MM.1S (cell line): ENCODE results near the gene FREM1.

Source experiments
- DNase-seq: peaks from one replicate; pipeline ENCODE4 v3.0.0-alpha.2; 2015
- H2AFZ ChIP-seq: fragments of 300-600 bp; sonication (generic); 2 replicates; pipeline ENCODE4 v1.6.0; 2016; ENCODE audit warnings: antibody characterized with exemption, low read length
- H3F3A ChIP-seq: fragments of 300-600 bp; sonication (generic); 2 replicates; pipeline ENCODE4 v1.6.1; 2016; ENCODE audit warnings: mild to moderate bottlenecking, antibody characterized with exemption, low read length, moderate library complexity, mixed read lengths; ENCODE audit not compliant: insufficient read depth
- H3K27ac ChIP-seq: fragments of 300-600 bp; sonication (generic); 2 replicates; pipeline ENCODE4 v1.5.1; 2016; ENCODE audit warnings: mild to moderate bottlenecking, low read length
- H3K27me3 ChIP-seq: fragments of 300-600 bp; sonication (generic); replicated peaks from 2 replicates; pipeline ENCODE4 v1.6.0; 2016; ENCODE audit warnings: low read length; ENCODE audit not compliant: insufficient read depth
- H3K36me3 ChIP-seq: fragments of 300-600 bp; sonication (generic); replicated peaks from 2 replicates; pipeline ENCODE4 v1.6.1; 2016; ENCODE audit warnings: mild to moderate bottlenecking, low read length, mixed read lengths; ENCODE audit not compliant: insufficient read depth
- H3K4me1 ChIP-seq: fragments of 300-600 bp; sonication (generic); 2 replicates; pipeline ENCODE4 v1.6.1; 2016; ENCODE audit warnings: low read length, mixed read lengths
- H3K4me2 ChIP-seq: fragments of 300-600 bp; sonication (generic); 2 replicates; pipeline ENCODE4 v1.6.0; 2016; ENCODE audit warnings: low read depth, low read length
- H3K4me3 ChIP-seq: fragments of 300-600 bp; sonication (generic); 2 replicates; pipeline ENCODE4 v1.5.1; 2016; ENCODE audit warnings: low read length, mixed read lengths
- H3K79me2 ChIP-seq: fragments of 300-600 bp; sonication (generic); 2 replicates; pipeline ENCODE4 v1.6.1; 2016; ENCODE audit warnings: mixed run types, low read length, mixed read lengths
- H3K9ac ChIP-seq: fragments of 300-600 bp; sonication (generic); 2 replicates; pipeline ENCODE4 v1.6.1; 2016; ENCODE audit warnings: low read length, mixed read lengths
- H3K9me2 ChIP-seq: fragments of 300-600 bp; sonication (generic); replicated peaks from 2 replicates; pipeline ENCODE4 v1.6.1; 2016; ENCODE audit warnings: mild to moderate bottlenecking, low read length, mixed read lengths; ENCODE audit not compliant: insufficient read depth
- H3K9me3 ChIP-seq: fragments of 300-600 bp; sonication (generic); replicated peaks from 2 replicates; pipeline ENCODE4 v1.6.1; 2016; ENCODE audit warnings: mild to moderate bottlenecking, low read length, mixed read lengths; ENCODE audit not compliant: insufficient read depth
- H4K20me1 ChIP-seq: fragments of 300-600 bp; sonication (generic); 2 replicates; pipeline ENCODE4 v1.6.1; 2016; ENCODE audit warnings: mild to moderate bottlenecking, low read length, moderate library complexity, mixed read lengths; ENCODE audit not compliant: insufficient read depth
- EZH2 ChIP-seq: fragments of 300-600 bp; sonication (generic); optimal IDR thresholded peaks from 2 replicates; pipeline ENCODE3; 2017; ENCODE audit warnings: low read depth, mild to moderate bottlenecking, antibody characterized with exemption, low read length, mixed read lengths
- EZH2phosphoT487 ChIP-seq: fragments of 300-600 bp; sonication (generic); IDR thresholded peaks from 2 replicates; pipeline ENCODE4 v1.6.1; 2018; ENCODE audit warnings: antibody characterized with exemption, low read length
- TF ChIP-seq, protein P1 (sequence below): fragments of 300-600 bp; sonication (generic); IDR thresholded peaks from 2 replicates; pipeline ENCODE4 v1.5.1; 2016; ENCODE audit warnings: antibody characterized with exemption, low read length, mixed read lengths

Gene FREM1

GRCh38 chr9:14912859-14913258 lies 2.6 kb upstream of the FREM1 start:
- Histone ChIP-seq H2AFZ (no peak overlapping the region), H3K4me2 (no peak overlapping the region), H3K4me3 (no peak overlapping the region), H3K27ac (no peak overlapping the region), H3K9me2 (no peaks in the 10 kb centered on the region), H3K9ac (no peak overlapping the region), H3F3A (no peaks in the 10 kb centered on the region), H3K27me3 (no peaks in the 10 kb centered on the region), H3K9me3 (no peaks in the 10 kb centered on the region), H4K20me1 (no peaks in the 10 kb centered on the region), H3K4me1 (no peaks in the 10 kb centered on the region), H3K79me2 (no peaks in the 10 kb centered on the region), H3K36me3 (no peaks in the 10 kb centered on the region)
- TF ChIP-seq, protein P1, sequence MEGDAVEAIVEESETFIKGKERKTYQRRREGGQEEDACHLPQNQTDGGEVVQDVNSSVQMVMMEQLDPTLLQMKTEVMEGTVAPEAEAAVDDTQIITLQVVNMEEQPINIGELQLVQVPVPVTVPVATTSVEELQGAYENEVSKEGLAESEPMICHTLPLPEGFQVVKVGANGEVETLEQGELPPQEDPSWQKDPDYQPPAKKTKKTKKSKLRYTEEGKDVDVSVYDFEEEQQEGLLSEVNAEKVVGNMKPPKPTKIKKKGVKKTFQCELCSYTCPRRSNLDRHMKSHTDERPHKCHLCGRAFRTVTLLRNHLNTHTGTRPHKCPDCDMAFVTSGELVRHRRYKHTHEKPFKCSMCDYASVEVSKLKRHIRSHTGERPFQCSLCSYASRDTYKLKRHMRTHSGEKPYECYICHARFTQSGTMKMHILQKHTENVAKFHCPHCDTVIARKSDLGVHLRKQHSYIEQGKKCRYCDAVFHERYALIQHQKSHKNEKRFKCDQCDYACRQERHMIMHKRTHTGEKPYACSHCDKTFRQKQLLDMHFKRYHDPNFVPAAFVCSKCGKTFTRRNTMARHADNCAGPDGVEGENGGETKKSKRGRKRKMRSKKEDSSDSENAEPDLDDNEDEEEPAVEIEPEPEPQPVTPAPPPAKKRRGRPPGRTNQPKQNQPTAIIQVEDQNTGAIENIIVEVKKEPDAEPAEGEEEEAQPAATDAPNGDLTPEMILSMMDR, result no peak
- no peak for TF ChIP-seq EZH2
- no peak for TF ChIP-seq EZH2phosphoT487
- DNase-seq, result no peak

DNA sequence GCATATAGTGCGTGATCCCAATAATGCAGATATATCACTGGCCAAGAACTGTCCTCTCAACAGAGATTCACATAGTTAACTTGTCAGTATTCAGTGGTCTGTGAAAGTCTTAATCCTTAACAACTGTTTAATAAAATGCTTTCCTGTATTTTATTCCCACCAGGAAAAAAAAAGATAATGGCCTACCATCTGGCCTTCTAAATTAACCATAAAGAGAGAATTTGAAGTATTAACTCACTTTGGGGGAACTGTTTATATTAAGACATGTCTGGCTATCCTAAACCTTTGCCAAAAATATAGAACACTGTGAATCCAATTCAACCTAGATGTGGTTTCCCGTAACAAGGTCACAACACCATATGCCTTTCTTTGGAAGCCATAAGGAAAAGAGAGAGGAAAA lies 818 bp upstream of the FREM1 start:
- H3K4me2 ChIP-seq, result no peak overlapping the region
- no peaks in the 10 kb centered on the region for H4K20me1 ChIP-seq
- H3K9me2 ChIP-seq, result no peaks in the 10 kb centered on the region
- TF ChIP-seq, protein P1, result no peak
- TF ChIP-seq EZH2 (no peak), EZH2phosphoT487 (no peak)
- no peaks in the 10 kb centered on the region for H3K9me3 ChIP-seq
- no peaks in the 10 kb centered on the region for H3K27me3 ChIP-seq
- no peaks in the 10 kb centered on the region for H3K36me3 ChIP-seq
- H3K4me1 ChIP-seq, result no peaks in the 10 kb centered on the region
- H3F3A ChIP-seq, result no peaks in the 10 kb centered on the region
- no peak overlapping the region for H3K4me3 ChIP-seq
- DNase-seq, result no peak
- H3K9ac ChIP-seq, result no peak overlapping the region
- H2AFZ ChIP-seq, result no peak overlapping the region
- no peak overlapping the region for H3K27ac ChIP-seq
- no peaks in the 10 kb centered on the region for H3K79me2 ChIP-seq

DNA sequence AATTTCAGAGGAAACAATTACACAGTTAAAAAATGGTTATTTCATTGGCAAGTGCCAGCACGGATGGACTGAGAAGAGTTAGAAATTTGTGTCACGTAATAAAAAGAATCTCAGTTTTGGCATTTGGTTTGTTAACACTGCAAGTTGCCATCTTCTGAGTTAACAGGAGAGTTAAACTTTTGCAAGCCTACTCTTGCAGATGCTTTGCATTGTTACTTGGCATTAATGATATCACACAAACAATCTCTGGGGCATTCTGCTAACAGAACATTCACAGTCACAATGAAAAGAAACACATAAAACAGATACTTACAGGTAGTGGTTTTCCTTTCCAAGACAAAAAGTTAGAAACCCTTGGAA lies 647 bp downstream of the FREM1 start:
- no peaks in the 10 kb centered on the region for H3F3A ChIP-seq
- H3K4me1 ChIP-seq, result no peaks in the 10 kb centered on the region
- H3K9me2 ChIP-seq, result no peaks in the 10 kb centered on the region
- H3K4me2 ChIP-seq, result no peak overlapping the region
- H3K9me3 ChIP-seq, result no peaks in the 10 kb centered on the region
- no peak overlapping the region for H3K4me3 ChIP-seq
- H3K9ac ChIP-seq, result no peak overlapping the region
- no peaks in the 10 kb centered on the region for H3K27me3 ChIP-seq
- H4K20me1 ChIP-seq, result no peaks in the 10 kb centered on the region
- TF ChIP-seq EZH2 (no peak), EZH2phosphoT487 (no peak)
- TF ChIP-seq, protein P1, result no peak
- H3K79me2 ChIP-seq, result no peaks in the 10 kb centered on the region
- no peak overlapping the region for H3K27ac ChIP-seq
- H3K36me3 ChIP-seq, result no peaks in the 10 kb centered on the region
- H2AFZ ChIP-seq, result no peak overlapping the region
- DNase-seq, result no peak
